Measurements from ENCODE around the gene TACR1.

Gene TACR1

GRCh38 chr2:75142081-75142480 lies 57.2 kb downstream of the TACR1 start:
- DNase-seq: no peak
- no peak overlapping the region for H3K27ac Mint-ChIP-seq
- no peaks in the 10 kb centered on the region for H3K36me3 Mint-ChIP-seq (ENCODE audit: low read depth)
- no peaks in the 10 kb centered on the region for H3K9me3 Mint-ChIP-seq
- no peak overlapping the region for H3K4me3 Mint-ChIP-seq
- no peaks in the 10 kb centered on the region for H3K4me1 Mint-ChIP-seq (ENCODE audit: low read depth)
- no peaks in the 10 kb centered on the region for H3K27me3 Mint-ChIP-seq

- no peaks in the 10 kb centered on the region for H3K9me3 Mint-ChIP-seq
- H3K4me1 Mint-ChIP-seq (ENCODE audit: low read depth): no peaks in the 10 kb centered on the region
- no peaks in the 10 kb centered on the region for H3K27me3 Mint-ChIP-seq
- H3K27ac Mint-ChIP-seq: no peak overlapping the region
- no peak overlapping the region for H3K4me3 Mint-ChIP-seq
- no peak for DNase-seq
- H3K36me3 Mint-ChIP-seq (ENCODE audit: low read depth): no peaks in the 10 kb centered on the region
These were observed 59.0 kb downstream of the TACR1 start for GRCh38 chr2:75140288-75140687.

- H3K4me1 Mint-ChIP-seq (ENCODE audit: low read depth): no peaks in the 10 kb centered on the region
- no peak for DNase-seq
- H3K4me3 Mint-ChIP-seq: no peak overlapping the region
- no peak overlapping the region for H3K27ac Mint-ChIP-seq
- no peaks in the 10 kb centered on the region for H3K27me3 Mint-ChIP-seq
- H3K36me3 Mint-ChIP-seq (ENCODE audit: low read depth): no peaks in the 10 kb centered on the region
- H3K9me3 Mint-ChIP-seq: no peaks in the 10 kb centered on the region
These were observed 60.1 kb downstream of the TACR1 start for GRCh38 chr2:75139171-75139570.

- Mint-ChIP-seq H3K9me3 (no peaks in the 10 kb centered on the region), H3K4me3 (no peak overlapping the region), H3K27me3 (no peaks in the 10 kb centered on the region), H3K36me3 (ENCODE audit: low read depth) (no peaks in the 10 kb centered on the region), H3K4me1 (ENCODE audit: low read depth) (no peaks in the 10 kb centered on the region), H3K27ac (no peak overlapping the region)
- no peak for DNase-seq
These were observed 60.8 kb downstream of the TACR1 start for GRCh38 chr2:75138528-75138927.

GRCh38 chr2:75135776-75136400 lies 63.4 kb downstream of the TACR1 start:
- no peak for DNase-seq
- Mint-ChIP-seq H3K36me3 (ENCODE audit: low read depth) (no peaks in the 10 kb centered on the region), H3K27me3 (no peaks in the 10 kb centered on the region), H3K9me3 (no peaks in the 10 kb centered on the region), H3K4me3 (no peak overlapping the region), H3K27ac (no peak overlapping the region), H3K4me1 (ENCODE audit: low read depth) (no peaks in the 10 kb centered on the region)

GRCh38 chr2:75134860-75135259 lies 64.5 kb downstream of the TACR1 start:
- no peak overlapping the region for H3K27ac Mint-ChIP-seq
- no peaks in the 10 kb centered on the region for H3K9me3 Mint-ChIP-seq
- H3K27me3 Mint-ChIP-seq: no peaks in the 10 kb centered on the region
- no peak overlapping the region for H3K4me3 Mint-ChIP-seq
- no peaks in the 10 kb centered on the region for H3K4me1 Mint-ChIP-seq (ENCODE audit: low read depth)
- no peaks in the 10 kb centered on the region for H3K36me3 Mint-ChIP-seq (ENCODE audit: low read depth)
- no peak for DNase-seq

GRCh38 chr2:75133621-75134570 lies 65.4 kb downstream of the TACR1 start:
- no peaks in the 10 kb centered on the region for H3K36me3 Mint-ChIP-seq (ENCODE audit: low read depth)
- DNase-seq: no peak
- no peaks in the 10 kb centered on the region for H3K9me3 Mint-ChIP-seq
- no peaks in the 10 kb centered on the region for H3K4me1 Mint-ChIP-seq (ENCODE audit: low read depth)
- H3K27ac Mint-ChIP-seq: no peak overlapping the region
- no peaks in the 10 kb centered on the region for H3K27me3 Mint-ChIP-seq
- no peak overlapping the region for H3K4me3 Mint-ChIP-seq

- Mint-ChIP-seq H3K36me3 (ENCODE audit: low read depth) (no peaks in the 10 kb centered on the region), H3K27ac (no peak overlapping the region), H3K4me1 (ENCODE audit: low read depth) (no peaks in the 10 kb centered on the region)
These were observed 69.1 kb downstream of the TACR1 start for GRCh38 chr2:75130171-75130570.

GRCh38 chr2:75123876-75124275 lies 75.4 kb downstream of the TACR1 start:
- no peak for DNase-seq
- Mint-ChIP-seq H3K27me3 (no peaks in the 10 kb centered on the region), H3K9me3 (no peaks in the 10 kb centered on the region), H3K36me3 (ENCODE audit: low read depth) (no peaks in the 10 kb centered on the region), H3K4me1 (ENCODE audit: low read depth) (no peaks in the 10 kb centered on the region), H3K27ac (no peak overlapping the region), H3K4me3 (no peak overlapping the region)

More at GRCh38 chr2:75130171-75130570, 69.1 kb downstream of the TACR1 start:
- Mint-ChIP-seq H3K4me3 (no peak overlapping the region), H3K27me3 (no peaks in the 10 kb centered on the region), H3K9me3 (no peaks in the 10 kb centered on the region)
- DNase-seq: no peak

GRCh38 chr2:75113231-75113869 lies 86.0 kb downstream of the TACR1 start:
- DNase-seq: no peak
- Mint-ChIP-seq H3K36me3 (ENCODE audit: low read depth) (no peaks in the 10 kb centered on the region), H3K4me1 (ENCODE audit: low read depth) (no peaks in the 10 kb centered on the region), H3K4me3 (no peak overlapping the region), H3K27ac (no peak overlapping the region), H3K9me3 (no peaks in the 10 kb centered on the region), H3K27me3 (no peaks in the 10 kb centered on the region)

GRCh38 chr2:75108937-75109482 lies 90.3 kb downstream of the TACR1 start:
- no peaks in the 10 kb centered on the region for H3K4me1 Mint-ChIP-seq (ENCODE audit: low read depth)
- no peak for DNase-seq
- H3K36me3 Mint-ChIP-seq (ENCODE audit: low read depth): no peaks in the 10 kb centered on the region
- H3K4me3 Mint-ChIP-seq: no peak overlapping the region
- no peaks in the 10 kb centered on the region for H3K9me3 Mint-ChIP-seq
- no peak overlapping the region for H3K27ac Mint-ChIP-seq
- no peaks in the 10 kb centered on the region for H3K27me3 Mint-ChIP-seq

- Mint-ChIP-seq H3K36me3 (ENCODE audit: low read depth) (no peaks in the 10 kb centered on the region), H3K9me3 (peaks cover 4% of the 10 kb centered on the region), H3K27me3 (no peaks in the 10 kb centered on the region), H3K4me1 (ENCODE audit: low read depth) (no peaks in the 10 kb centered on the region), H3K27ac (no peak overlapping the region), H3K4me3 (no peak overlapping the region)
- no peak for DNase-seq
These were observed 97.3 kb downstream of the TACR1 start for GRCh38 chr2:75102011-75102410.

GRCh38 chr2:75100801-75101151 lies 98.5 kb downstream of the TACR1 start:
- Mint-ChIP-seq H3K4me1 (ENCODE audit: low read depth) (no peaks in the 10 kb centered on the region), H3K4me3 (no peak overlapping the region), H3K27ac (no peak overlapping the region), H3K36me3 (ENCODE audit: low read depth) (no peaks in the 10 kb centered on the region), H3K9me3 (peaks cover 4% of the 10 kb centered on the region), H3K27me3 (no peaks in the 10 kb centered on the region)
- DNase-seq: no peak

- Mint-ChIP-seq H3K27ac (no peak overlapping the region), H3K4me3 (no peak overlapping the region), H3K9me3 (peaks cover 4% of the 10 kb centered on the region), H3K27me3 (no peaks in the 10 kb centered on the region), H3K36me3 (ENCODE audit: low read depth) (no peaks in the 10 kb centered on the region), H3K4me1 (ENCODE audit: low read depth) (no peaks in the 10 kb centered on the region)
- no peak for DNase-seq
These were observed 99.1 kb downstream of the TACR1 start for GRCh38 chr2:75100011-75100800.

All from activated T-cell treated with anti-CD3 and anti-CD28 coated beads, Interleukin-2, amount 50 U/mL, for 24 hours (primary cell).